ENCODE results near the gene TEC.

The TEC gene

GRCh38 chr4:48131736-48132135 is 137.9 kb downstream of the TEC start:
- no peak for DNase-seq
- intact Hi-C loops (cut with DNase I; ENCODE audit: low total_unique reads), result no loop called here
- Histone ChIP-seq H3K27ac (no peak overlapping the region), H3K9me3 (no peaks in the 10 kb centered on the region), H3K36me3 (peaks cover 0 to 9% (median 8%) of the 10 kb centered on the region in 3 donors), H3K27me3 (no peaks in the 10 kb centered on the region), H3K4me3 (no peak overlapping the region), H3K4me1 (peaks cover 0 to 28% (median 9%) of the 10 kb centered on the region in 4 donors)
- TF ChIP-seq, protein P1, sequence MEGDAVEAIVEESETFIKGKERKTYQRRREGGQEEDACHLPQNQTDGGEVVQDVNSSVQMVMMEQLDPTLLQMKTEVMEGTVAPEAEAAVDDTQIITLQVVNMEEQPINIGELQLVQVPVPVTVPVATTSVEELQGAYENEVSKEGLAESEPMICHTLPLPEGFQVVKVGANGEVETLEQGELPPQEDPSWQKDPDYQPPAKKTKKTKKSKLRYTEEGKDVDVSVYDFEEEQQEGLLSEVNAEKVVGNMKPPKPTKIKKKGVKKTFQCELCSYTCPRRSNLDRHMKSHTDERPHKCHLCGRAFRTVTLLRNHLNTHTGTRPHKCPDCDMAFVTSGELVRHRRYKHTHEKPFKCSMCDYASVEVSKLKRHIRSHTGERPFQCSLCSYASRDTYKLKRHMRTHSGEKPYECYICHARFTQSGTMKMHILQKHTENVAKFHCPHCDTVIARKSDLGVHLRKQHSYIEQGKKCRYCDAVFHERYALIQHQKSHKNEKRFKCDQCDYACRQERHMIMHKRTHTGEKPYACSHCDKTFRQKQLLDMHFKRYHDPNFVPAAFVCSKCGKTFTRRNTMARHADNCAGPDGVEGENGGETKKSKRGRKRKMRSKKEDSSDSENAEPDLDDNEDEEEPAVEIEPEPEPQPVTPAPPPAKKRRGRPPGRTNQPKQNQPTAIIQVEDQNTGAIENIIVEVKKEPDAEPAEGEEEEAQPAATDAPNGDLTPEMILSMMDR (IDR thresholded peaks at IDR 0.05), result no peak

GRCh38 chr4:48130100-48130499 is 139.5 kb downstream of the TEC start:
- Histone ChIP-seq H3K9me3 (no peaks in the 10 kb centered on the region), H3K27ac (no peak overlapping the region), H3K4me1 (peaks cover 0 to 28% (median 9%) of the 10 kb centered on the region in 4 donors), H3K27me3 (no peaks in the 10 kb centered on the region), H3K4me3 (no peak overlapping the region), H3K36me3 (no peaks in the 10 kb centered on the region)
- DNase-seq, result no peak
- TF ChIP-seq, protein P1 (IDR thresholded peaks at IDR 0.05), result no peak
- intact Hi-C loops (cut with DNase I; ENCODE audit: low total_unique reads), result no loop called here

- Histone ChIP-seq H3K9me3 (no peaks in the 10 kb centered on the region), H3K4me1 (peaks cover 0 to 28% (median 9%) of the 10 kb centered on the region in 4 donors), H3K36me3 (no peaks in the 10 kb centered on the region), H3K27ac (no peak overlapping the region), H3K27me3 (no peaks in the 10 kb centered on the region), H3K4me3 (no peak overlapping the region)
- intact Hi-C loops (cut with DNase I; ENCODE audit: low total_unique reads), result no loop called here
- DNase-seq, result no peak
- TF ChIP-seq, protein P1 (IDR thresholded peaks at IDR 0.05), result no peak
Measured at GRCh38 chr4:48129307-48130014, 140.2 kb downstream of the TEC start.

DNA sequence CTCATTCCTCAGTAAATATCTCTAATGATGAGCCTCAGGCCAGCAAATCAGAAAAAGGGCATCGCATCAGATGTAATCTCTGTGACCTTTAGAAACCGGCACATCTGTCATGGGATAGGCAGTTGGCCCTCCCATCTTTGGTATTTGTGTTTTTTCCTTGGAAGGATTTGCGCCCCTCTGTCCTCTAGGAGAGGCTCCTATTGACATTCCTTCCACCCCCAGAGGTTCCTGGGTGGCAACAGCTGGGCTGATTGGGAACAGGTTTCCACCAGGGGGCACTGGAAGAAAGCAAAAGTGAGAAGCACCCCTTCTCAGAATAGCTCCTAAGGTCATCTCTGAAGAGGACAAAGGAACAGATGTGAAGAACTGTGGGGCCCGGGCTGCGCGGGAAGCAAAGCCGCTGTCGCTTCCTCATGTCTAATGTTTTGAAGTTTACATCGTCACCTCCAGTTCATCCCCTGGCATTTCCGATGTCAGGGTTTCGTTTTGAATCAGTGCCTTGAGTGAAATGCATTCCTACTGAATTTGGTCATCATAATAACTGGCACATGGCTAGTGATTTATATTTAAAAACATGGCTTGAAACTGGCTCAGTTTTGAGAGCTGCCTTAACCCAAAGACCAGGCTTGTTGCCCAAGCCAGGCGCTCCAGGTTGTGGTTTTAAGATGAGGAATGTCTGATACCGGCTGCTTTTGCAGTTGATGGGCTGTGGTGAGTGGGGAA is 141.8 kb downstream of the TEC start:
- TF ChIP-seq, protein P1 (IDR thresholded peaks at IDR 0.05), result peak; percentile 42 to 46
- DNase-seq, result peak; percentile 45 to 70
- peaks cover 0 to 28% (median 9%) of the 10 kb centered on the region in 4 donors for H3K4me1 ChIP-seq
- intact Hi-C loops (cut with DNase I; ENCODE audit: low total_unique reads), result no loop called here
- peak overlapping the region; percentile 32 to 42 for H3K4me3 ChIP-seq
- no peaks in the 10 kb centered on the region for H3K36me3 ChIP-seq
- H3K9me3 ChIP-seq, result no peaks in the 10 kb centered on the region
- peak overlapping the region; percentile 25 to 43 for H3K27ac ChIP-seq
- no peaks in the 10 kb centered on the region for H3K27me3 ChIP-seq

DNA sequence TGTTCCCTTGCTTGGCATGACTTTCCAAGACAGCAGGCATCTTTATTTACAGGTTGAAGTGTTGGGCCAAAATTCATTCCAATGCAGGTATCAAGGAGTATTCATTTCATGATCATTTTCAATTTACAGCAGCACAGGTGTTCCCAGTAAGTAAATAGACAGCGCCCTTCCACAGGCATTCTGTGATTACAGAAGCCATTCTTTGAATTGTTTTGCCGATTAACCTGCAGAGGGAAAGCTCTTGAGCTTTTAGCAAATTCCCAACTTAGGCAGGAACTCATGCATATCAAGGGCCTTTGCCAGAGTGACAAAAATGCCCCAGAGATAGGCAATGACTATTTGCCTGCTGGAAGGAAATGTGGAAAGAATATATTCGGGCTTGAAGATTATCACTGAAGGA is 142.4 kb downstream of the TEC start:
- Histone ChIP-seq H3K9me3 (no peaks in the 10 kb centered on the region), H3K4me1 (peaks cover 0 to 28% (median 9%) of the 10 kb centered on the region in 4 donors), H3K36me3 (no peaks in the 10 kb centered on the region), H3K27me3 (no peaks in the 10 kb centered on the region), H3K4me3 (no peak overlapping the region), H3K27ac (no peak overlapping the region)
- DNase-seq, result no peak
- intact Hi-C loops (cut with DNase I; ENCODE audit: low total_unique reads), result no loop called here
- TF ChIP-seq, protein P1 (IDR thresholded peaks at IDR 0.05), result no peak
